Panc1 (cell line): ENCODE measurements around the gene INVS.

Source experiments
- CTCF ChIP-seq: fragments of 450-650 bp; IDR thresholded peaks from 2 replicates; pipeline ENCODE4 v1.5.1; 2017; ENCODE audit warnings: mild to moderate bottlenecking
- POLR2AphosphoS5 ChIP-seq: IDR thresholded peaks from 2 replicates; pipeline ENCODE4 v1.6.1; 2012; ENCODE audit warnings: mild to moderate bottlenecking, low read depth, low read length, moderate library complexity
- REST ChIP-seq, 2 experiments: IDR thresholded peaks; 2 replicates each; pipeline ENCODE4 v1.6.1; 2011 to 2012; ENCODE audit warnings: low read depth in 2 of 2, control low read depth in 1 of 2, low read length in 1 of 2, mild to moderate bottlenecking in 1 of 2, moderate library complexity in 1 of 2; ENCODE audit not compliant: insufficient read depth in 1 of 2
- SIN3A ChIP-seq: IDR thresholded peaks from 2 replicates; pipeline ENCODE4 v1.6.1; 2012; ENCODE audit warnings: low read depth, mild to moderate bottlenecking, low read length, moderate library complexity, borderline replicate concordance; ENCODE audit not compliant: insufficient read depth
- TCF7L2 ChIP-seq: IDR thresholded peaks from 2 replicates; pipeline ENCODE4 v1.6.1; 2011; ENCODE audit warnings: mild to moderate bottlenecking, low read depth, low read length, inconsistent platforms

GRCh38 chr9:100346836-100347235 is 247.8 kb downstream of the INVS start:
- TF ChIP-seq CTCF (no peak), REST (IDR thresholded peaks at IDR 0.05; ENCODE audit: insufficient read depth in 1 of 2, low read depth in 2 of 2, low read length in 1 of 2) (no peak), POLR2AphosphoS5 (no peak), SIN3A (no peak), TCF7L2 (no peak)
